Right atrium auricular region (tissue), 2 donors: ENCODE data around the gene ZYG11A. TPM values are rescaled to one million over a fixed set of nuclear protein-coding genes. Genes with fewer than 3 reads are reported as not detected.
"Not testable (repeated sequence)": the region's sequence is repeated elsewhere in the genome, so short reads cannot be mapped to it uniquely, and the experiment has no call there.

Source experiments
- DNase-seq: peaks from one replicate; pipeline ENCODE4 v3.0.0-alpha.2; 2019; ENCODE audit warnings: low spot score
- H3K27ac ChIP-seq, 2 donors: fragments of 200-600 bp; sonication (generic); 1 replicate in 1 of 2; 2 replicates in 1 of 2; pipeline ENCODE4 v1.5.1; 2016 to 2019
- H3K27me3 ChIP-seq, 2 donors: fragments of 200-600 bp; sonication (generic); one replicate each; pipeline versions ENCODE4 v1.5.1 to v1.6.0; 2017 to 2019
- H3K36me3 ChIP-seq: fragments of 200-600 bp; sonication (generic); one replicate; pipeline ENCODE4 v1.5.1; 2016
- H3K4me1 ChIP-seq, 2 donors: fragments of 200-600 bp; sonication (generic); one replicate each; pipeline versions ENCODE4 v1.5.1 to v1.6.0; 2017 to 2019
- H3K4me3 ChIP-seq, 2 donors: fragments of 200-600 bp; sonication (generic); 1 replicate in 1 of 2; 2 replicates in 1 of 2; pipeline ENCODE4 v1.5.1; 2017 to 2019; ENCODE audit warnings: mild to moderate bottlenecking in 1 of 2, moderate library complexity in 1 of 2
- H3K9me3 ChIP-seq, 2 donors: fragments of 200-600 bp; sonication (generic); one replicate each; pipeline ENCODE4 v1.5.1; 2019
- total RNA-seq, 2 donors: library from RNA; depleted of rRNA; stranded (reverse); fragments of >200 nt; gene quantifications; one replicate each; pipeline ENCODE4 v1.1.0, GENCODE V29; 2016
- TF ChIP-seq, protein P1 (sequence below), 2 donors: fragments of 200-600 bp; sonication (generic); IDR thresholded peaks; one replicate each; pipeline ENCODE4 v1.5.1; 2019; ENCODE audit warnings: antibody characterized with exemption in 2 of 2

Gene ZYG11A
- total RNA-seq, 2 donors from 2014 or later = not detected

DNA sequence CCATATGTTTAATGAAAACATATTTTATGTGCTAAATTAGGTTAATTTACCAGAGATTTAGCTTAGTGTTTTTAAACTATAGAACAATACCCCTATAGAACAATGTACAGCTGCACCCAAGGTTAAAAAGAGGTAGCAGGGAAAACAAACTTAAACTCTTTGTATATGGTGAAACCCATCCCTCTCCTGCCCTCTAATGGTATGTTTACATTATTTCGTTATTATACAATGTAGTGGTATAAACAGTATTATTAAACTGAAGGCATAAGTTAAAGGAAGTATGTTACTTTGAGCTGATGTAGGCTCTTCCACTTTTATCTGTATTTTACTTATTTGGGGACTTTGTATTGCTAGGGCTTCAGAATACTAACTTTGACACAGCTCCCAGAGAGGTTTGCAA lies 16.7 kb upstream of the ZYG11A start:
- Histone ChIP-seq H3K9me3 (no peaks in the 10 kb centered on the region), H3K27me3 (no peaks in the 10 kb centered on the region), H3K4me1 (no peaks in the 10 kb centered on the region), H3K4me3 (no peak overlapping the region), H3K36me3 (peaks cover 24% of the 10 kb centered on the region), H3K27ac (no peak overlapping the region)
- TF ChIP-seq, protein P1, sequence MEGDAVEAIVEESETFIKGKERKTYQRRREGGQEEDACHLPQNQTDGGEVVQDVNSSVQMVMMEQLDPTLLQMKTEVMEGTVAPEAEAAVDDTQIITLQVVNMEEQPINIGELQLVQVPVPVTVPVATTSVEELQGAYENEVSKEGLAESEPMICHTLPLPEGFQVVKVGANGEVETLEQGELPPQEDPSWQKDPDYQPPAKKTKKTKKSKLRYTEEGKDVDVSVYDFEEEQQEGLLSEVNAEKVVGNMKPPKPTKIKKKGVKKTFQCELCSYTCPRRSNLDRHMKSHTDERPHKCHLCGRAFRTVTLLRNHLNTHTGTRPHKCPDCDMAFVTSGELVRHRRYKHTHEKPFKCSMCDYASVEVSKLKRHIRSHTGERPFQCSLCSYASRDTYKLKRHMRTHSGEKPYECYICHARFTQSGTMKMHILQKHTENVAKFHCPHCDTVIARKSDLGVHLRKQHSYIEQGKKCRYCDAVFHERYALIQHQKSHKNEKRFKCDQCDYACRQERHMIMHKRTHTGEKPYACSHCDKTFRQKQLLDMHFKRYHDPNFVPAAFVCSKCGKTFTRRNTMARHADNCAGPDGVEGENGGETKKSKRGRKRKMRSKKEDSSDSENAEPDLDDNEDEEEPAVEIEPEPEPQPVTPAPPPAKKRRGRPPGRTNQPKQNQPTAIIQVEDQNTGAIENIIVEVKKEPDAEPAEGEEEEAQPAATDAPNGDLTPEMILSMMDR (IDR thresholded peaks at IDR 0.05) = no peak
- no peak for DNase-seq

DNA sequence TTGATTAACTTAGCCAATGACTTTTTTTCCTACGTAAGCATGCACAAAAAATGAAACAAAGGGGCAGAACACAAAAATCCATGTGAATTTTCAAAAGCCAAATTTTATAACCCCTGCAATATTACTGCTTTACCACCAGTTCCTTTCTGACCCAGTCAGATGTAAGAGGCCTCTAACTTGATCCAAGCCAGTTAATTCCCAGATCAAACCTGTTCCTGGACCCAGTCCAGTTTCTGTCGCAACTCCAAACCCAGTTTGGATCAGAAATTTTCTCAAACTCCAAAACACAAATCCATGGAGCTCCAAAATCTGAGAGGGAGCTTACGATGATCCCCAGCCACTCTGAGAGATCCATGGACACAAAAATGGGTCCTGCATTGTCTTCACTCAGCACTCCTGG lies 7.8 kb upstream of the ZYG11A start:
- Histone ChIP-seq H3K4me1 (no peaks in the 10 kb centered on the region), H3K9me3 (no peaks in the 10 kb centered on the region), H3K27ac (no peak overlapping the region), H3K4me3 (no peak overlapping the region), H3K36me3 (no peaks in the 10 kb centered on the region), H3K27me3 (no peaks in the 10 kb centered on the region)
- TF ChIP-seq, protein P1 (IDR thresholded peaks at IDR 0.05) = no peak
- no peak for DNase-seq

- TF ChIP-seq, protein P1 (IDR thresholded peaks at IDR 0.05) = no peak
- H3K27me3 ChIP-seq = no peaks in the 10 kb centered on the region
- H3K27ac ChIP-seq = no peak overlapping the region
- no peaks in the 10 kb centered on the region for H3K4me1 ChIP-seq
- no peaks in the 10 kb centered on the region for H3K36me3 ChIP-seq
- no peak for DNase-seq
- H3K9me3 ChIP-seq = no peaks in the 10 kb centered on the region
- H3K4me3 ChIP-seq = no peak overlapping the region
Measured at GRCh38 chr1:52836035-52836434, 6.5 kb upstream of the ZYG11A start.

DNA sequence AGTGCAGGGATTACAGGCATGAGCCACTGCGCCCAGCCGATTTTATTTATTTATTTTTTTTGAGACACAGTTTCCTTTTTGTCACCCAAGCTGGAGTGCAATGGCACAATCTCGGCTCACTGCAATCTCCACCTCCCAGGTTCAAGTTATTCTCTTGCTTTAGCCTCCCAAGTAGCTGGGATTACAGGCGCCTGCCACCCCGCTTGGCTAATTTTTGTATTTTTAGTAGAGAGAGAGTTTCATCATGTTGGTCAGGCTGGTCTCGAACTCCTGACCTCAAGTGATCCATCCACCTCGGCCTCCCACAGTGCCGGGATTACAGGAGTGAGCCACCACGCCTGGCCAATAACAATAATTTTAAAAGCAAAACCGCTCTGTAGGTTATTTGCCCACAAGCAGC lies 3.4 kb upstream of the ZYG11A start:
- not testable (repeated sequence) for H3K4me3 ChIP-seq, DNase-seq, H3K9me3 ChIP-seq, H3K27ac ChIP-seq, H3K36me3 ChIP-seq
- Histone ChIP-seq H3K27me3 (peaks cover 0 to 13% of the 10 kb centered on the region in 2 donors), H3K4me1 (peaks cover 0 to 10% of the 10 kb centered on the region in 2 donors)

GRCh38 chr1:52845119-52845518 lies 2.6 kb downstream of the ZYG11A start:
- Histone ChIP-seq H3K27me3 (peaks cover 0 to 13% of the 10 kb centered on the region in 2 donors), H3K4me1 (peaks cover 0 to 10% of the 10 kb centered on the region in 2 donors)
- H3K4me3 ChIP-seq, H3K27ac ChIP-seq, H3K9me3 ChIP-seq, H3K36me3 ChIP-seq, DNase-seq: not testable (repeated sequence)

DNA sequence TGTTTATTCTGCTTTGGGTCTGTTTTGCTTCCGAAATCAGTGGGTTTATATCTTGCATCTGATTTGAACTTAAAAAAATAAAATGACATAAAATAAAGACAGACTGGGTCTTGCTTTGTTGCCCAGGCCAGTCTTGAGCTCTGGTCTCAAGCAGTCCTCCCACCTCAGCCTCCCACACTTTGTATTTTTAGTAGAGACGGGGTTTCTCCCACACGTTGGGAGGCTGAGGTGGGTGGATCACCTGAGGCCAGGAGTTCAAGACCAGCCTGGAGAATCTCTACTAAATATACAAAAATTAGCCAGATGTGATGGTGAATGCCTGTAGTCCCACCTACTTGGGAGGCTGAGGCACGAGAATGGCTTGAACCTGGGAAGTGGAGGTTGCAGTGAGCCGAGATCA lies 5.9 kb downstream of the ZYG11A start:
- DNase-seq = no peak
- H3K4me1 ChIP-seq = no peaks in the 10 kb centered on the region
- H3K36me3 ChIP-seq = no peaks in the 10 kb centered on the region
- H3K27ac ChIP-seq = no peak overlapping the region
- no peaks in the 10 kb centered on the region for H3K9me3 ChIP-seq
- TF ChIP-seq, protein P1 (IDR thresholded peaks at IDR 0.05) = no peak
- no peak overlapping the region for H3K4me3 ChIP-seq
- no peaks in the 10 kb centered on the region for H3K27me3 ChIP-seq

DNA sequence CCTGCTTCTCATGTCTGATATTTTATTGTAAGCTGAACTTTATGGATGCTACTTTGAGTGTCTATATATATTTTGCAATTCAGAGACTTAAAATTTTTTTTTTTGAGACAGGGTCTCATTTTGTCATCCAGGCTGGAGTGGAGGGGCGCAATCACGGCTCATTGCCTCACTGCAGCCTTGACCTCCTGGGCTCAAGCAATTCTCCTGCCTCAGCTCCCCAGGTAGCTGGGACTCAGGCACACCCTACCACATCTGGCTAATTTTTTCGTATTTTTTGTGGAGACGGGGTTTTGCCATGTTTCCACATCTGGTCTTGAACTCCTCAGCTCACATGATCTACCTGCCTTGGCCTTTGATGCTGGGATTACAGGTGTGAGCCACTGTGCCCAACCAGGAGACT lies 8.4 kb downstream of the ZYG11A start:
- Histone ChIP-seq H3K27me3 (no peaks in the 10 kb centered on the region), H3K27ac (no peak overlapping the region), H3K36me3 (no peaks in the 10 kb centered on the region), H3K4me3 (no peak overlapping the region), H3K9me3 (no peaks in the 10 kb centered on the region), H3K4me1 (no peaks in the 10 kb centered on the region)
- TF ChIP-seq, protein P1 (IDR thresholded peaks at IDR 0.05) = no peak
- no peak for DNase-seq
